HCT116 (cell line): ENCODE measurements around the gene THSD7A.

Experiments used
- CTCF ChIP-seq, 3 experiments: fragments of 200-600 bp in 1 of 3; sonication (generic) in 1 of 3; IDR thresholded peaks in 2 of 3; conservative IDR thresholded peaks in 1 of 3; 2 replicates each; pipeline ENCODE4 v1.5.1; 2012 to 2017; ENCODE audit warnings: low read depth in 2 of 3, low read length in 2 of 3, antibody characterized with exemption in 1 of 3, borderline replicate concordance in 1 of 3, control low read depth in 1 of 3, mild to moderate bottlenecking in 1 of 3, mixed read lengths in 1 of 3, mixed run types in 1 of 3, moderate library complexity in 1 of 3; ENCODE audit not compliant: insufficient read depth in 1 of 3
- EZH2phosphoT487 ChIP-seq: fragments of 200-600 bp; IDR thresholded peaks from 2 replicates; pipeline ENCODE4 v1.6.1; 2018; ENCODE audit warnings: antibody characterized with exemption, borderline replicate concordance
- MAX ChIP-seq: IDR thresholded peaks from 2 replicates; pipeline ENCODE4 v1.6.1; 2012
- RAD21 ChIP-seq: IDR thresholded peaks from 2 replicates; pipeline ENCODE4 v1.6.1; 2012; ENCODE audit warnings: low read depth, mild to moderate bottlenecking
- REST ChIP-seq: IDR thresholded peaks from 2 replicates; pipeline ENCODE4 v1.6.1; 2012; ENCODE audit warnings: low read depth
- YY1 ChIP-seq: IDR thresholded peaks from 2 replicates; pipeline ENCODE4 v1.6.1; 2011; ENCODE audit warnings: low read length, low read depth, moderate library complexity, mild to moderate bottlenecking; ENCODE audit not compliant: insufficient replicate concordance; ENCODE audit errors: extremely low read depth

- TF ChIP-seq RAD21 (no peak), EZH2phosphoT487 (no peak), YY1 (no peak), REST (no peak), MAX (no peak), CTCF (IDR thresholded peaks at IDR 0.05 in 2 of 3, conservative IDR thresholded peaks at IDR 0.05 in 1 of 3; ENCODE audit: borderline replicate concordance in 1 of 3, insufficient read depth in 1 of 3, low read depth in 2 of 3, low read length in 2 of 3) (no peak)
These were observed 73.3 kb downstream of the THSD7A start for GRCh38 chr7:11758627-11759111.
